A673 (cell line): ENCODE results near the gene ABCA7. TPM values are rescaled to one million over a fixed set of nuclear protein-coding genes. Genes with fewer than 3 reads are reported as not detected.
A peak's percentile ranks its signal among the peaks of the same experiment; 100 is the strongest.

Source experiments
- BruUV-seq: library from RNA; stranded (reverse); fragments of 400-500 nt; replicated peaks from 2 replicates; lab custom pipeline; 2021; lab: Mats Ljungman, UMichigan
- CTCF ChIA-PET: fragments of 300-600 bp; sonication (Branson Sonifier 250); formaldehyde crosslinking; loops from one replicate; lab custom pipeline; 2022; ENCODE audit warnings: antibody characterized with exemption; lab: Charles Lee
- POLR2A ChIA-PET: fragments of 300-600 bp; sonication (Branson Sonifier 250); formaldehyde crosslinking; loops from one replicate; lab custom pipeline; 2022; ENCODE audit warnings: antibody characterized with exemption; ENCODE audit not compliant: low non-redundant PET; lab: Charles Lee
- DNase-seq: peaks from one replicate; pipeline ENCODE4 v3.0.0-alpha.2; 2015; ENCODE audit warnings: low spot score
- H3K27ac ChIP-seq: fragments of 200-600 bp; sonication (generic); 2 replicates; pipeline ENCODE4 v1.5.1; 2016; ENCODE audit warnings: mixed run types, low read depth, mild to moderate bottlenecking, mixed read lengths, antibody characterized with exemption, low read length; ENCODE audit not compliant: poor library complexity, severe bottlenecking
- H3K27me3 ChIP-seq: fragments of 200-600 bp; sonication (generic); replicated peaks from 2 replicates; pipeline ENCODE4 v1.6.1; 2017; ENCODE audit warnings: mixed run types, low read depth, mild to moderate bottlenecking, mixed read lengths, antibody characterized with exemption, low read length; ENCODE audit not compliant: insufficient read depth, poor library complexity
- H3K36me3 ChIP-seq: fragments of 200-600 bp; sonication (generic); 2 replicates; pipeline ENCODE4 v1.6.1; 2016; ENCODE audit warnings: mixed run types, mild to moderate bottlenecking, mixed read lengths, antibody characterized with exemption, low read length; ENCODE audit not compliant: insufficient read depth, poor library complexity, severe bottlenecking
- H3K4me1 ChIP-seq: fragments of 200-600 bp; sonication (generic); 2 replicates; pipeline ENCODE4 v1.6.1; 2017; ENCODE audit warnings: mixed run types, mild to moderate bottlenecking, mixed read lengths, antibody characterized with exemption, low read length; ENCODE audit not compliant: insufficient read depth, poor library complexity, severe bottlenecking
- H3K4me3 ChIP-seq: fragments of 200-600 bp; sonication (generic); 2 replicates; pipeline ENCODE4 v1.5.1; 2016; ENCODE audit warnings: low read depth, mixed run types, mild to moderate bottlenecking, mixed read lengths, low read length; ENCODE audit not compliant: poor library complexity, severe bottlenecking
- H3K9me3 ChIP-seq: fragments of 200-600 bp; sonication (generic); 2 replicates; pipeline ENCODE4 v1.6.1; 2016; ENCODE audit warnings: mixed run types, low read depth, mild to moderate bottlenecking, mixed read lengths, antibody characterized with exemption, low read length; ENCODE audit not compliant: poor library complexity, severe bottlenecking
- EZH2 ChIP-seq: fragments of 200-600 bp; sonication (generic); IDR thresholded peaks from 2 replicates; pipeline ENCODE4 v1.6.1; 2017; ENCODE audit warnings: borderline replicate concordance, low read depth, mild to moderate bottlenecking, mixed read lengths, antibody characterized with exemption, low read length; ENCODE audit not compliant: poor library complexity, severe bottlenecking
- intact Hi-C: fragments of 100-400 bp; cut with micrococcal nuclease; formaldehyde crosslinking; loops from one replicate; pipeline ENCODE4 v1.10.0; 2022; ENCODE audit not compliant: unreplicated experiment
- total RNA-seq: library from RNA; stranded (reverse); gene quantifications from 2 replicates; pipeline ENCODE4 v1.2.3, GENCODE V29; 2021
- TF ChIP-seq, protein P1 (sequence below): fragments of 300-800, 200-600 bp; sonication (generic); conservative IDR thresholded peaks from 2 replicates; pipeline ENCODE4 v1.5.1; 2017; ENCODE audit warnings: low read depth, mild to moderate bottlenecking, antibody characterized with exemption, low read length, moderate library complexity, mixed read lengths

ABCA7 gene
- total RNA-seq, 1 experiment from 2014 or later = 12.0 TPM

DNA sequence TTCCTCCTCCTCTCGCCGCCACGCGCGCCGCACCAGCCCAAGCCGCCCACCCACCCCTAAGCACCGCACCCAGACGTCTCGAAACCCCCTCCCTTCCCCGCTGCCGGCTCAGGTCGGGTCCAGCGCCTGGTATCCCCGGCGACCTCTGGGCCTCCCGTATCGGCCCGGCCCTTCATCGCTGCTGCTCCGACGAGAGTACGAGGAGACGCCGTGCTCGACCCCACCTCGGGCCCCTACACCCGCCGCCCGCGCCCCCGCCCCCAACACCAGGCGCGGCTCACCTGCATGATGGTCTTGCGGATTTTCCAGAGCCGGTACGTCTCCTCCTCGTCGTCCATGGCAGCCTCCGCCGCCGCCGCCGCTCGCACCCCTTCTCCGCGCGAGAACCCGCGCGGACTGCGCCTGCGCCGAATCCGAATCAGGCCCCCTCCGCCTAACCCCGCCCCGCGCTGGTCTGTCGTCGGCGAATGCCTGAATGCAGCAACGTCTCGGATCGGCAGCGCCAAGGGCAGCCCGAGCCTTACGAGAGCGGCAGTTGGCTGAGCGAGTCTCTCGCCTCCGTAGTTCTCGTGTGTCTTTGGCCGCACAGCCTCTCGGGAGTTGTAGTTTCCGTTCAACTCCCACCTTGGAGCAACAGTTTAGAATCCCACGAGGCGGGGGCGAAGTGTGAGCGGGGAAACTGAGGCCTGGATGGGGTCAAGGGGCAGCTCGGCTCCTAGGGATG is 55.2 kb downstream of the ABCA7 start, which contains the start of gene POLR2E:
Gene POLR2E, minus strand, starts transcription at position 398 of the 724 bp plus-strand sequence. Its CDS starts 60 bp downstream, at position 338.
- peaks cover 13% of the 10 kb centered on the region for H3K4me1 ChIP-seq
- H3K4me3 ChIP-seq = peak within 1 kb of the TSS; percentile 99
- H3K36me3 ChIP-seq = peaks cover 29% of the 10 kb centered on the region
- no peaks in the 10 kb centered on the region for H3K27me3 ChIP-seq
- peaks cover 6% of the 10 kb centered on the region for H3K9me3 ChIP-seq
- peak within 1 kb of the TSS; percentile 87 for H3K27ac ChIP-seq
- TF ChIP-seq EZH2 = no peak
- TF ChIP-seq, protein P1, sequence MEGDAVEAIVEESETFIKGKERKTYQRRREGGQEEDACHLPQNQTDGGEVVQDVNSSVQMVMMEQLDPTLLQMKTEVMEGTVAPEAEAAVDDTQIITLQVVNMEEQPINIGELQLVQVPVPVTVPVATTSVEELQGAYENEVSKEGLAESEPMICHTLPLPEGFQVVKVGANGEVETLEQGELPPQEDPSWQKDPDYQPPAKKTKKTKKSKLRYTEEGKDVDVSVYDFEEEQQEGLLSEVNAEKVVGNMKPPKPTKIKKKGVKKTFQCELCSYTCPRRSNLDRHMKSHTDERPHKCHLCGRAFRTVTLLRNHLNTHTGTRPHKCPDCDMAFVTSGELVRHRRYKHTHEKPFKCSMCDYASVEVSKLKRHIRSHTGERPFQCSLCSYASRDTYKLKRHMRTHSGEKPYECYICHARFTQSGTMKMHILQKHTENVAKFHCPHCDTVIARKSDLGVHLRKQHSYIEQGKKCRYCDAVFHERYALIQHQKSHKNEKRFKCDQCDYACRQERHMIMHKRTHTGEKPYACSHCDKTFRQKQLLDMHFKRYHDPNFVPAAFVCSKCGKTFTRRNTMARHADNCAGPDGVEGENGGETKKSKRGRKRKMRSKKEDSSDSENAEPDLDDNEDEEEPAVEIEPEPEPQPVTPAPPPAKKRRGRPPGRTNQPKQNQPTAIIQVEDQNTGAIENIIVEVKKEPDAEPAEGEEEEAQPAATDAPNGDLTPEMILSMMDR = no peak
- intact Hi-C loops = no loop called here
- no TSS peak for BruUV-seq
- ChIA-PET POLR2A (no interaction called here), CTCF (no interaction called here)
- DNase-seq = peak; percentile 99

DNA sequence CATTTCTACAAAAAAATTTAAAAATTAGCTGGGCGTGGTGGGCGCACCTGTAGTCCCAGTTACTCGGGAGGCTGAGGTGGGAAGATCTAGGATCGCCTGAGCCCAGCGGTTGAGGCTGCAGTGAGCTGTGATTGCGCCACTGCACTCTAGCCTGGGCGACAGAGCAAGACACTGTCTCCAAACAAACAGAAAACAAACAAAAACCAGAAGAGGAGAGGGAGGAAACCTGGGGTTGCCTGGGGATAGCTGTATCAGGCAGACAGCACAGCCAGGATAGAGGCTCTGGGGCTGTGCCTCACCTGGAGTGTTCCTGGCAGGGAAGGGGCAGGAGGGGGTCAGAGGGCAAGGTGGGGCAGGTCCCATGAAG is 57.9 kb downstream of the ABCA7 start:
- TF ChIP-seq EZH2 = no peak
- TF ChIP-seq, protein P1 = no peak
- peaks cover 6% of the 10 kb centered on the region for H3K9me3 ChIP-seq
- POLR2A ChIA-PET = interaction anchor here (0.6 kb wide), 1 partner anchor 8 kb away, joined by 3 read pairs; no protein-coding TSS in a partner anchor
- H3K27me3 ChIP-seq = no peaks in the 10 kb centered on the region
- no peak overlapping the region for H3K27ac ChIP-seq
- no TSS peak for BruUV-seq
- peaks cover 27% of the 10 kb centered on the region for H3K4me1 ChIP-seq
- CTCF ChIA-PET = no interaction called here
- intact Hi-C loops = no loop called here
- no peak for DNase-seq
- peaks cover 10% of the 10 kb centered on the region for H3K36me3 ChIP-seq
- no peak overlapping the region for H3K4me3 ChIP-seq

DNA sequence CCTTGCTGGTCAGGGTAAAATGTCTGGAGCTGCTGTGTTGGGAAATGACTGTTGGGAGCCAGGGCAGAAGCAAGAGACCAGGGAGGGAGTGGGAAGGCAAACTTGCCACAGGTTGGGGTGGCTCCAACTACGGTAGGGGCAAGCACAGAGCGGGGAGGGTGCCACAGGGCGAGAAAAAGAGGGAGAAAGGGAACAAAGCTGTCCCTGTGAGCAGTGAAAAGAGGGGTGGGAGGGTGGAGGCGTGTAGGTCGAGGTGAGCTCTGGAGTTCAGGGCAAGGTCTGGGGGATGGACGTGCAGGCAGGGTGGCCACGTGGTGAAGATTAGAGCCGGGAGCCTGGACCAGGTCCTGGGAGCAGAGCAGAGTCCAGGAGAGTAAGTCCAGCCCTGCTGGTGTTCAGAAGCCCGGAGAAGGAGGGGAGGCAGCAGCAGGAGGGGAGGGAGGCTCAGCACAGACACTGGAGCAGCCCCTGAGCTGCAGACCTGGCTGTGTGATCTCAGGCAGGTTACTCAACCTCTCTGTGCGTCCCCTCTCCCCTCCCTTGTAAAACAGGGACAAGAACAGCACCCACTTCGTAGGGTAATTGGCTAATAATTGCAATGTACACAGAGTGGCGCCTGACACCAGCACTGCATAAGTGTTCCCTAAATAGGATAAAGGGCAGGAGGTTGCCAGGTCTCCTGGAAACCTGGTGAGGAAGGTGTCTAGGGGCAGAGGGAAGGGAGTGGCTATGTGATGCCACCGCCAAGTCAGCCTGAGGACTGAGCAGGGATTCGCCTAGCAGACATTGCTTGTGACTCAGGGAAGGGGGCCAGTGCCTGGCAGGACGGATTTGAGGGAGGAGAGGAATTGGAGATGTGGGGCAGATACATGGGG is 58.5 kb downstream of the ABCA7 start:
- DNase-seq = no peak
- CTCF ChIA-PET = no interaction called here
- no peak for TF ChIP-seq EZH2
- TF ChIP-seq, protein P1 = no peak
- BruUV-seq = no TSS peak
- no peak overlapping the region for H3K4me3 ChIP-seq
- POLR2A ChIA-PET = interaction anchor here (0.6 kb wide), 1 partner anchor 8 kb away, joined by 3 read pairs; no protein-coding TSS in a partner anchor
- intact Hi-C loops = no loop called here
- peaks cover 25% of the 10 kb centered on the region for H3K4me1 ChIP-seq
- H3K9me3 ChIP-seq = peaks cover 6% of the 10 kb centered on the region
- H3K36me3 ChIP-seq = peaks cover 3% of the 10 kb centered on the region
- H3K27ac ChIP-seq = no peak overlapping the region
- no peaks in the 10 kb centered on the region for H3K27me3 ChIP-seq
